Ishikawa (cell line): ENCODE results near the gene GDNF.

Source experiments
- CEBPB ChIP-seq: IDR thresholded peaks from 2 replicates; pipeline ENCODE4 v1.6.1; 2012
- CREB1 ChIP-seq: IDR thresholded peaks from 2 replicates; pipeline ENCODE4 v1.6.1; 2012; ENCODE audit warnings: low read depth
- EGR1 ChIP-seq: IDR thresholded peaks from 2 replicates; pipeline ENCODE4 v1.6.1; 2012
- EP300 ChIP-seq: IDR thresholded peaks from 2 replicates; pipeline ENCODE4 v1.6.1; 2012; ENCODE audit warnings: borderline replicate concordance
- FOXM1 ChIP-seq: IDR thresholded peaks from 2 replicates; pipeline ENCODE4 v1.6.1; 2012; ENCODE audit warnings: low read depth, borderline replicate concordance
- MAX ChIP-seq: IDR thresholded peaks from 2 replicates; pipeline ENCODE4 v1.6.1; 2012
- NFIC ChIP-seq: IDR thresholded peaks from 2 replicates; pipeline ENCODE4 v1.6.1; 2012
- RAD21 ChIP-seq: IDR thresholded peaks from 2 replicates; pipeline ENCODE4 v1.6.1; 2012; ENCODE audit warnings: low read depth
- REST ChIP-seq: IDR thresholded peaks from 2 replicates; pipeline ENCODE4 v1.6.1; 2012; ENCODE audit warnings: low read depth, mild to moderate bottlenecking
- TAF1 ChIP-seq: IDR thresholded peaks from 2 replicates; pipeline ENCODE4 v1.6.1; 2012; ENCODE audit warnings: low read depth, mild to moderate bottlenecking
- TCF12 ChIP-seq: IDR thresholded peaks from 2 replicates; pipeline ENCODE4 v1.6.1; 2012; ENCODE audit warnings: low read depth
- TEAD4 ChIP-seq: IDR thresholded peaks from 2 replicates; pipeline ENCODE4 v1.6.1; 2012
- YY1 ChIP-seq: IDR thresholded peaks from 2 replicates; pipeline ENCODE4 v1.6.1; 2012; ENCODE audit warnings: low read depth
- ZBTB7A ChIP-seq: IDR thresholded peaks from 2 replicates; pipeline ENCODE4 v1.6.1; 2012; ENCODE audit warnings: low read depth
- TF ChIP-seq, protein P1 (sequence below): IDR thresholded peaks from 2 replicates; pipeline ENCODE4 v1.6.1; 2012

GDNF gene

DNA sequence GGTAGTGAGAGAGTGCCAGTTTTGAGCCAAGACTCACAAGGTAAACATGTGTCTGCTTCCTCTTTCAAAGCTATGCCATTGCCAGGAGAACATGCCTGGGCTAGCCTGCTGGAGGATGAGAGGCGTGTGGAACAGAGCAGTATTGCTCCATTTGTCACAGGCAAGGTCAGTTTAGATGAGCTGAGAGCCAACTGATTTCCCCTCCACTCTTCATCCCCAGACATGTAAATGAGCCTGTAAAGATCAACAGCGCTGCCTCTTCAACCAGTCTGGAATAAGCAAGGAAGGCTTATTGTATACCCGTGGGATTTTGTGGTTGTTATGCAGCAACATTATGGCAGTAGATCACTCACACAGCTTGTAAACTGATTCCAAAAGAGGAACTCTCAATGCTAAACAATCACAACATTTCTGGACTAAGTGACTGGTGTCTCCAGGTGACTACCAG is 8.2 kb upstream of the GDNF start:
- TF ChIP-seq RAD21 = no peak
- TF ChIP-seq NFIC = no peak
- no peak for TF ChIP-seq MAX
- no peak for TF ChIP-seq TAF1
- no peak for TF ChIP-seq CEBPB
- TF ChIP-seq EP300 = no peak
- no peak for TF ChIP-seq TCF12
- TF ChIP-seq TEAD4 = no peak
- TF ChIP-seq EGR1 = no peak
- TF ChIP-seq ZBTB7A = no peak
- TF ChIP-seq, protein P1, sequence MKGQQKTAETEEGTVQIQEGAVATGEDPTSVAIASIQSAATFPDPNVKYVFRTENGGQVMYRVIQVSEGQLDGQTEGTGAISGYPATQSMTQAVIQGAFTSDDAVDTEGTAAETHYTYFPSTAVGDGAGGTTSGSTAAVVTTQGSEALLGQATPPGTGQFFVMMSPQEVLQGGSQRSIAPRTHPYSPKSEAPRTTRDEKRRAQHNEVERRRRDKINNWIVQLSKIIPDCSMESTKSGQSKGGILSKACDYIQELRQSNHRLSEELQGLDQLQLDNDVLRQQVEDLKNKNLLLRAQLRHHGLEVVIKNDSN = no peak
- no peak for TF ChIP-seq FOXM1
- no peak for TF ChIP-seq YY1

DNA sequence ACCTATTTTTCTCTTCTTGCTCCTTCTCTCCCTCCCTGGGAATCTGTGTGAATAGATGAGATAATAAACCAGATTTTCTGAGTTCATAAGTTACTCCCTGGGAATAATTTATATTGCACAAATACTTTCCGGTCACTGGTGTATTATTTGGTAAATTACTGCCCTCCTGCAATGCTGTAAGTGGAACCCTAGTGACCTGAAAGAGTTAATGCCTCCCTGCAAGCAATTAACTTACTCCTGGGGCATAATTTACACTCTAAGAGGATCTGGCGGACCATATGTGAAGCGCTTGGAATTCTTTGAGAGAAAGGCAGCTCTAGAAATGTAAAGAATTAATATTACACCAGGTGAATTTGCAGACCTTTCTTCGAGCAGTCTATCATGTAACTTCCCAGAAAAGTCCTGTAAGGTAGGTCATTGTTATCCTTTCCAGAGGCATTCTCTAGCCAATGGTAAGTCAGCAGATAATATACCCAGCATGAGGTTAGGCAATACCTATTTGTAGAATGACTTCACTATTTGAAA is 7.0 kb upstream of the GDNF start:
- TF ChIP-seq REST = no peak
- no peak for TF ChIP-seq FOXM1
- TF ChIP-seq CREB1 = no peak
- TF ChIP-seq, protein P1 = no peak
- TF ChIP-seq ZBTB7A = no peak
- no peak for TF ChIP-seq RAD21
- TF ChIP-seq TEAD4 = no peak
- no peak for TF ChIP-seq TAF1
- no peak for TF ChIP-seq TCF12

DNA sequence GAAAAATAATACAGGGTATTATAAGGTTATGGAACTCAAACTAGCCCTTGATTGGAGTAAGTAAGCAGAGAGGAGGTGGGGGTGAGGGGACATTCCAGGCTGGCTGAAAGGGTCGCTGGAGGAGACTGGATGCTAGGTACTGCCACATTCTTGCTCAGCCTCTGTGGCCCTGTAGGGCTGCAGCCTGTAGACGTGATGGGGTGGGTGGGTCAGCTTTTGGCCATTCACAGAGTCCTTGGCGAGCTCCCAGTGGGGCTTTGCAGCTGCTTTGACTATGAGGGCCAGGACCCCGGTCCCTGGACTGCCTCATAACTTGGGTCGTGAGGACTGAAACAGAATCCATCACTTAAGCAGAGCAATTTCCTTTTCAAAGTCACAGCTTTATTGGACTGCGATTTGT is 4.2 kb upstream of the GDNF start:
- TF ChIP-seq CEBPB = no peak
- no peak for TF ChIP-seq TAF1
- TF ChIP-seq TEAD4 = no peak
- TF ChIP-seq, protein P1 = no peak
- TF ChIP-seq ZBTB7A = no peak
- no peak for TF ChIP-seq MAX
- TF ChIP-seq TCF12 = no peak
- no peak for TF ChIP-seq REST
- no peak for TF ChIP-seq NFIC
- TF ChIP-seq YY1 = no peak
- TF ChIP-seq CREB1 = no peak
- TF ChIP-seq EGR1 = no peak
- no peak for TF ChIP-seq RAD21
- TF ChIP-seq EP300 = no peak
- no peak for TF ChIP-seq FOXM1

DNA sequence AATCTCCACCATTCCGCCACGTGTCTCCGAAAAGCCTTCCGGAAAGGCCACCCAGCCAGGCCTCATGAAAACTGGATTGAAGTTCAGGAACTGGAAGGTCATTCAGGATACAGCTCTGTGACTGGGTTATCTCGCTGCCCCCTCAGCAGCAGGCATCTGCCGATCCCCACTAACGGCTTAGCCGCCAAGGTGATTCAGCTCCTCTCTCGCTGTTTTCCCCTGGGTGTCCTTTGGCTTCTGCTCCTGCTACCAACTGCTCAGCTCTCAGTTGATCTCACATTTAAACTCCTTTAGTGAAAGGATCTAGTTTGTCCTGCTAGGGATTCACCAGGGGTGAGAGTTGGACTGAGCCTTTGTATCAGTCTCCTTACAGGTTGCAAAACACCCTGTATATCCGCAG is 2.2 kb upstream of the GDNF start:
- no peak for TF ChIP-seq NFIC
- TF ChIP-seq EP300 = no peak
- no peak for TF ChIP-seq TCF12
- no peak for TF ChIP-seq TEAD4
- TF ChIP-seq CEBPB = no peak
- TF ChIP-seq EGR1 = no peak
- TF ChIP-seq, protein P1 = no peak
- TF ChIP-seq YY1 = no peak
- TF ChIP-seq FOXM1 = no peak
- no peak for TF ChIP-seq CREB1
- no peak for TF ChIP-seq ZBTB7A
- TF ChIP-seq MAX = no peak
- no peak for TF ChIP-seq REST
- TF ChIP-seq RAD21 = no peak
- TF ChIP-seq TAF1 = no peak
